Right kidney (tissue), 9 donors: ENCODE data around the gene PRKCI.
"Not testable (repeated sequence)": the region's sequence is repeated elsewhere in the genome, so short reads cannot be mapped to it uniquely, and the experiment has no call there.

ENCODE experiments used
- DNase-seq: peaks from one replicate; pipeline ENCODE4 v3.0.0-alpha.2; 2016
- long read RNA-seq, 8 donors: transcript quantifications; one replicate each; lab custom pipeline, GENCODE V29; 2026

The PRKCI gene
- long read RNA-seq, donor 1, full-length matches to known transcripts: 14 of 24 reads
- long read RNA-seq, donor 1, partial matches to known transcripts: 10 of 24 reads
- long read RNA-seq, donor 1, other reads (novel, unspliced or antisense): 0 of 24 reads
- long read RNA-seq, donor 2, full-length matches to known transcripts: 14 of 23 reads
- long read RNA-seq, donor 2, partial matches to known transcripts: 9 of 23 reads
- long read RNA-seq, donor 2, other reads (novel, unspliced or antisense): 0 of 23 reads
- long read RNA-seq, donor 3, full-length matches to known transcripts: 16 of 24 reads
- long read RNA-seq, donor 3, partial matches to known transcripts: 8 of 24 reads
- long read RNA-seq, donor 3, other reads (novel, unspliced or antisense): 0 of 24 reads
- long read RNA-seq, donor 4, full-length matches to known transcripts: 25 of 39 reads
- long read RNA-seq, donor 4, partial matches to known transcripts: 14 of 39 reads
- long read RNA-seq, donor 4, other reads (novel, unspliced or antisense): 0 of 39 reads
- long read RNA-seq, donor 5, full-length matches to known transcripts: 16 of 51 reads
- long read RNA-seq, donor 5, partial matches to known transcripts: 35 of 51 reads
- long read RNA-seq, donor 5, other reads (novel, unspliced or antisense): 0 of 51 reads
- long read RNA-seq, donor 6, full-length matches to known transcripts: 24 of 47 reads
- long read RNA-seq, donor 6, partial matches to known transcripts: 23 of 47 reads
- long read RNA-seq, donor 6, other reads (novel, unspliced or antisense): 0 of 47 reads
- long read RNA-seq, donor 7, full-length matches to known transcripts: 37 of 66 reads
- long read RNA-seq, donor 7, partial matches to known transcripts: 29 of 66 reads
- long read RNA-seq, donor 7, other reads (novel, unspliced or antisense): 0 of 66 reads
- long read RNA-seq, donor 8, full-length matches to known transcripts: 18 of 25 reads
- long read RNA-seq, donor 8, partial matches to known transcripts: 7 of 25 reads
- long read RNA-seq, donor 8, other reads (novel, unspliced or antisense): 0 of 25 reads

- peak; percentile 99 for DNase-seq
Measured at GRCh38 chr3:170221924-170222646, at the start of gene PRKCI. TSS of gene PRKCI (plus strand) at chr3:170222424. CDS start at chr3:170222670, 246 bp downstream.

- DNase-seq: no peak
Measured at GRCh38 chr3:170178651-170179050, 43.6 kb upstream of the PRKCI start.

GRCh38 chr3:170179432-170179831, 42.8 kb upstream of the PRKCI start:
- DNase-seq: no peak

- peak; percentile 29 for DNase-seq
Measured at GRCh38 chr3:170180079-170180907, 41.9 kb upstream of the PRKCI start.

- peak; percentile 97 for DNase-seq
Measured at GRCh38 chr3:170180908-170181885, 41.0 kb upstream of the PRKCI start, which contains the start of gene PHC3. TSS of gene PHC3 (minus strand) at chr3:170181733. CDS start at chr3:170181715, 18 bp downstream.

GRCh38 chr3:170189398-170190256, 32.6 kb upstream of the PRKCI start:
- DNase-seq: peak; percentile 19

- not testable (repeated sequence) for DNase-seq
Measured at GRCh38 chr3:170195759-170196158, 26.5 kb upstream of the PRKCI start.

- no peak for DNase-seq
Measured at GRCh38 chr3:170196833-170197232, 25.4 kb upstream of the PRKCI start.

GRCh38 chr3:170200987-170201386, 21.2 kb upstream of the PRKCI start:
- DNase-seq: no peak

- no peak for DNase-seq
Measured at GRCh38 chr3:170201527-170201926, 20.7 kb upstream of the PRKCI start.

GRCh38 chr3:170203457-170203856, 18.8 kb upstream of the PRKCI start:
- DNase-seq: no peak

GRCh38 chr3:170204023-170204472, 18.2 kb upstream of the PRKCI start:
- DNase-seq: no peak

GRCh38 chr3:170204509-170204908, 17.7 kb upstream of the PRKCI start:
- DNase-seq: no peak

GRCh38 chr3:170205302-170205701, 16.9 kb upstream of the PRKCI start:
- DNase-seq: no peak

GRCh38 chr3:170206164-170206762, 16.0 kb upstream of the PRKCI start:
- DNase-seq: not testable (repeated sequence)

- no peak for DNase-seq
Measured at GRCh38 chr3:170207717-170208116, 14.5 kb upstream of the PRKCI start.

- no peak for DNase-seq
Measured at GRCh38 chr3:170211668-170212067, 10.6 kb upstream of the PRKCI start.

- DNase-seq: no peak
Measured at GRCh38 chr3:170219850-170220249, 2.4 kb upstream of the PRKCI start.
